ENCODE measurements around the gene GCK. TPM values are rescaled to one million over a fixed set of nuclear protein-coding genes. Genes with fewer than 3 reads are reported as not detected.
A peak's percentile ranks its signal among the peaks of the same experiment; 100 is the strongest.

Gene GCK
- total and polyA plus RNA-seq, 3 donors from 2014 or later: 0.90 to 1.2 (median 0.94) TPM

DNA sequence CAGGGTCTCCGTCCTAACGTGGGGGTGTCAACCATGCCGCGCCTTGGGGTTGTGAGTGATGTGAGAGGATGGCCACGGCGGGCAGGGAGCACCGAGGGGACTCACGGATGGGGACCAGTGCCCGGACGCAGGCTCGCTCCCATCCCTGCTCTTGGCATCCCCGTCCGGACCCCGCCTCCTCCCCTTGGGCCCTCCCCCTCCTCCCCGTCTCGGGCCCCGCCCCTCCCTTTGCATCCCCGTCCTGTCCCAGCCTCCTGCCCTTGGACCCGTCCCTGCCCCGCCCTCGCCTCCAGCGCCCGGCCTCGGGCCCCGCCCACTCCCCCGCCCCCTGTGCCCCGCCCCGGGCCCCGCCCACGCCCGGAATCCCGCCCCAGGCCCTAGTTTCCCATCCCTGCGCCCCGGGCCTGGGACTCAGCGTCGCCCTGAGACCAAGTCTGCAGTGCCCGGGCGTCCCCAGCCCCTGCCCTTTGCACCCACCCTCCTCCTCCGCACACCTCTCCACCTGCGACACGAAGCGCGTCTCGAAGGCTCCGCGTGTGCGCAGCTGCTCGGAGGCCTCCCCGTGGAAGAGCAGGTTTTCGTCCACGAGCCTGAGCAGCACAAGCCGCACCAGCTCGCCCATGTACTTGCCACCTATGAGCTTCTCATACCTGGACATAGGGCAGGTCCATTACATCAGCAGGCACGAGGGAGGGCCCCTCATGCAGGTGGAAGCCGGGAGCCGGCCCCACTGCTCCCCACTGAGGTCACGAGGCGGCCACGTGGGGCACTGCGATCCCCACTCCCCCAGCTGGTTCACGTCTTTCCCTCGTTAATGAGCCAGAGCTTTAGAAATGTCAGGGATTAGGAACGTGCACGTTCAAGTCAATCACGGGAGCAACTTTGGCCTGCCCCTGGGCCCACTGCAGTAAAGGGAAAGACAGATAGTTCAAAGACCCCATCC is 43.0 kb downstream of the GCK start:
- peak; percentile 77 for DNase-seq
- intact Hi-C loops (cut with DNase I; ENCODE audit: low total_unique reads): no loop called here
- Histone ChIP-seq H3K36me3 (ENCODE audit: low read depth, missing control alignments) (no peaks in the 10 kb centered on the region), H3K27ac (no peak overlapping the region), H3K4me3 (peak overlapping the region; percentile 41 to 51), H3K9me3 (no peaks in the 10 kb centered on the region), H3K4me1 (peaks cover 5% of the 10 kb centered on the region), H3K27me3 (no peaks in the 10 kb centered on the region)
- WGBS, 2 donors: 23 to 26% methylated on average over 30 to 50 of the region's 65 CpGs
- TF ChIP-seq, protein P1, sequence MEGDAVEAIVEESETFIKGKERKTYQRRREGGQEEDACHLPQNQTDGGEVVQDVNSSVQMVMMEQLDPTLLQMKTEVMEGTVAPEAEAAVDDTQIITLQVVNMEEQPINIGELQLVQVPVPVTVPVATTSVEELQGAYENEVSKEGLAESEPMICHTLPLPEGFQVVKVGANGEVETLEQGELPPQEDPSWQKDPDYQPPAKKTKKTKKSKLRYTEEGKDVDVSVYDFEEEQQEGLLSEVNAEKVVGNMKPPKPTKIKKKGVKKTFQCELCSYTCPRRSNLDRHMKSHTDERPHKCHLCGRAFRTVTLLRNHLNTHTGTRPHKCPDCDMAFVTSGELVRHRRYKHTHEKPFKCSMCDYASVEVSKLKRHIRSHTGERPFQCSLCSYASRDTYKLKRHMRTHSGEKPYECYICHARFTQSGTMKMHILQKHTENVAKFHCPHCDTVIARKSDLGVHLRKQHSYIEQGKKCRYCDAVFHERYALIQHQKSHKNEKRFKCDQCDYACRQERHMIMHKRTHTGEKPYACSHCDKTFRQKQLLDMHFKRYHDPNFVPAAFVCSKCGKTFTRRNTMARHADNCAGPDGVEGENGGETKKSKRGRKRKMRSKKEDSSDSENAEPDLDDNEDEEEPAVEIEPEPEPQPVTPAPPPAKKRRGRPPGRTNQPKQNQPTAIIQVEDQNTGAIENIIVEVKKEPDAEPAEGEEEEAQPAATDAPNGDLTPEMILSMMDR (IDR thresholded peaks at IDR 0.05): no peak
- no peak for TF ChIP-seq POLR2A (IDR thresholded peaks at IDR 0.05)

DNA sequence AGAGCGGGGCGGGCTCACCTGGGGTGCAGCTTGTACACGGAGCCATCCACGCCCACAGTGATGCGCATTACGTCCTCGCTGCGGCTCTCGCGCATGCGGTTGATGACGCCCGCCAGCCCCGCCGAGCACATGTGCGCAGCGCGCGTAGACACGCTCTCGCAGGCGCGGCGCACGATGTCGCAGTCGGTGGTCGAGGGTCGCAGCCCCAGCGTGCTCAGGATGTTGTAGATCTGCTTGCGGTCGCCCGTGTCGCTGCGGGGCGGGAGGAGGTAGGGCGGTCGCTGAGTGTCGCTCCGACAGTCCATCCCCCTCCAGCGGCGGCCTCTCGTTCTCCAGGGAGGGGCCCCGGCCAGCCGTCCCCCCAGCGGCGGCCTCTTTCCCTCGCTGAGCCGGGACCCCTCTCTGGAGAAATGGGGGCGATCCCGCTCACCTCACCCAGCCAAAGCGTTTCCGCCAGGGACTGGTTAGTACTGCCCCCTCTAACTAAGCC is 43.7 kb downstream of the GCK start:
- intact Hi-C loops (cut with DNase I; ENCODE audit: low total_unique reads): no loop called here
- Histone ChIP-seq H3K36me3 (ENCODE audit: low read depth, missing control alignments) (no peaks in the 10 kb centered on the region), H3K27ac (no peak overlapping the region), H3K9me3 (no peaks in the 10 kb centered on the region), H3K4me3 (peak overlapping the region; percentile 41 to 51), H3K27me3 (no peaks in the 10 kb centered on the region), H3K4me1 (peaks cover 5% of the 10 kb centered on the region)
- no peak for DNase-seq
- TF ChIP-seq POLR2A (IDR thresholded peaks at IDR 0.05): no peak
- TF ChIP-seq, protein P1 (IDR thresholded peaks at IDR 0.05): no peak
- 9% methylated on average over 26 of the region's 53 CpGs; no CpG with 5 or more reads in 1 of the 2 donors for WGBS, 2 donors

DNA sequence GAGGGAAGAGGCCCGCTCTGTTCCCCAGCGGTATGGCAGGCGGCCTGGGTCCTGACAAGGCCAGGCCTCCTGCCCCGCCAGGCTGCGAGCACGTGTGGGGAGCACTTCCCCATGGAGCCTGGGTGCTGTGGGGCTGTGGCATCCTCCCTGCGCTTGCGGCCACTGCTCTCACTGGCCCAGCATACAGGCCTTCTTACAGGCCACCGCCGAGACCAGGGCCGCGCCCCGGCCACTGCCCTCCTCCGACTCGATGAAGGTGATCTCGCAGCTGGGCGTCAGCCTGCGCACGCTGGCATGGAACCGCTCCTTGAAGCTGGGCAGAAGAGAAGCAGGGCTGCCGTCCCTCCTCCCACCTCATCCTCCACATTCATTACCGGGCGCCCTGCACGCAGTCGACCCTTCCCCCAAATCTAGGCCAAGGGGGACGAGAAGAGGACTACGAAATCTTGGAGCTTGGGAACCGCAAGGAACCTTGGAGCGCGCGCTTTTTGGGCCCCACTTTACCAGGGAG is 44.2 kb downstream of the GCK start:
- no peak for TF ChIP-seq POLR2A (IDR thresholded peaks at IDR 0.05)
- TF ChIP-seq, protein P1 (IDR thresholded peaks at IDR 0.05): no peak
- Histone ChIP-seq H3K4me3 (peak overlapping the region in 1 of 2 donors; percentile 51), H3K27me3 (no peaks in the 10 kb centered on the region), H3K4me1 (peaks cover 5% of the 10 kb centered on the region), H3K9me3 (no peaks in the 10 kb centered on the region), H3K36me3 (ENCODE audit: low read depth, missing control alignments) (no peaks in the 10 kb centered on the region), H3K27ac (no peak overlapping the region)
- WGBS, 2 donors: 53 to 65% methylated on average over 13 to 31 of the region's 31 CpGs
- no peak for DNase-seq
- intact Hi-C loops (cut with DNase I; ENCODE audit: low total_unique reads): no loop called here

DNA sequence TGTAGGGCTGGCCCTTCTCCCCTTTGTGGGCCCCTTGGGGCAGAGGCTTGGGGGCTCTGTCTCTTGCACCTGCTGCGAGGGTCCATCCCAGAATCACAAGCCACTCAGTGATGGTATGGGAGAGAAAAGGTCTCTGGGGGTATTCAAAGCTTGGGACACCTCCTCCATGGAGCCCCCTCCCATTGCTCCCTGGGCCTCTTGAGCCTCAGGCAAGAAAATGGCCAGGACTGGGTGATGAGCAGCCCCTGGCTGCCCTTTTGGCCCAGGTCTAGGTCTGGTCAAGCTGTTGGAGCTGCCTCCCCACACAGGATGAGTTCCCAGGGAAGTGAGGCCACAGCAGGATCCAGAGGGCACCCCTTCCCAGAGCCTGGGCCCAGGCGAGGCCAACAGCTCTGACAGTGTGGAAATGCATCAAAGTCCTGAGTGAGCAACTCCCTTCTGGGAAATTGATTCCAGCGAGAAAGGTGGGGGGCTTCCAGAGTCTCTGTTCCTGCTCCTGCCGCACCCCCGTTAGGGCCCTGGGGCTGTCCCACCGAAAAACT is 44.7 kb downstream of the GCK start:
- Histone ChIP-seq H3K27me3 (no peaks in the 10 kb centered on the region), H3K4me3 (no peak overlapping the region), H3K9me3 (no peaks in the 10 kb centered on the region), H3K36me3 (ENCODE audit: low read depth, missing control alignments) (no peaks in the 10 kb centered on the region), H3K27ac (no peak overlapping the region), H3K4me1 (peaks cover 5% of the 10 kb centered on the region)
- DNase-seq: no peak
- WGBS, 2 donors: 65 to 69% methylated on average over 6 of the region's 6 CpGs
- intact Hi-C loops (cut with DNase I; ENCODE audit: low total_unique reads): no loop called here
- TF ChIP-seq POLR2A (IDR thresholded peaks at IDR 0.05): no peak
- TF ChIP-seq, protein P1 (IDR thresholded peaks at IDR 0.05): no peak
